CD4-positive, alpha-beta T cell (primary cell): ENCODE measurements around the gene PRPF40A. TPM values are rescaled to one million over a fixed set of nuclear protein-coding genes. Genes with fewer than 3 reads are reported as not detected.

ENCODE experiments used
- ATAC-seq: fragments of 200-7000 bp; cut with Tn5 transposase; one replicate; pipeline ENCODE4 v1.10.0; 2022; ENCODE audit warnings: mild to moderate bottlenecking; ENCODE audit not compliant: poor library complexity
- CTCF ChIA-PET: fragments of 350-600 bp; sonication (Branson Sonifier 250); formaldehyde crosslinking; loops from one replicate; lab custom pipeline; 2021; ENCODE audit warnings: antibody characterized with exemption, inconsistent platforms; lab: Charles Lee
- POLR2A ChIA-PET: fragments of 350-600 bp; sonication (Branson Sonifier 250); formaldehyde crosslinking; loops from one replicate; lab custom pipeline; 2021; ENCODE audit warnings: antibody characterized with exemption, inconsistent platforms; lab: Charles Lee
- DNase-seq, 14 experiments: peaks; one replicate each; pipeline ENCODE4 v3.0.0-alpha.2; 2013 to 2020; ENCODE audit warnings: mixed read lengths in 2 of 14
- H3K27ac ChIP-seq, 2 donors: one replicate each; pipeline versions ENCODE4 v1.5.1 to v1.7.0; 2013; ENCODE audit warnings: low read length in 2 of 2, low read depth in 1 of 2, mild to moderate bottlenecking in 1 of 2
- H3K27me3 ChIP-seq, 2 experiments: 1 replicate in 1 of 2; 2 replicates in 1 of 2; pipeline versions ENCODE4 v1.6.1 to v1.7.0; 2013; ENCODE audit warnings: low read length in 2 of 2, control low read depth in 1 of 2, mild to moderate bottlenecking in 1 of 2, moderate library complexity in 1 of 2; ENCODE audit not compliant: insufficient read depth in 2 of 2, control insufficient read depth in 1 of 2
- H3K36me3 ChIP-seq: one replicate; pipeline ENCODE4 v1.6.1; 2013; ENCODE audit warnings: low read length, control low read depth; ENCODE audit not compliant: insufficient read depth
- H3K4me1 ChIP-seq: one replicate; pipeline ENCODE4 v1.6.1; 2013; ENCODE audit warnings: low read length, control low read depth; ENCODE audit not compliant: insufficient read depth
- H3K4me3 ChIP-seq: one replicate; pipeline ENCODE4 v1.5.1; 2013; ENCODE audit warnings: mild to moderate bottlenecking, low read length, moderate library complexity
- H3K9me3 ChIP-seq, 2 experiments: 1 replicate in 1 of 2; 2 replicates in 1 of 2; pipeline versions ENCODE4 v1.6.1 to v1.7.0; 2013; ENCODE audit warnings: low read length in 2 of 2, mild to moderate bottlenecking in 2 of 2, control low read depth in 1 of 2, moderate library complexity in 1 of 2; ENCODE audit not compliant: control insufficient read depth in 1 of 2, insufficient read depth in 1 of 2
- H3K27ac Mint-ChIP-seq: one replicate; pipeline ENCODE4 v1.8.0; 2020; ENCODE audit warnings: mixed read lengths
- H3K27me3 Mint-ChIP-seq: one replicate; pipeline ENCODE4 v1.8.0; 2021; ENCODE audit warnings: mixed read lengths
- H3K36me3 Mint-ChIP-seq: one replicate; pipeline ENCODE4 v1.8.0; 2021; ENCODE audit warnings: low read depth, mixed read lengths
- H3K4me1 Mint-ChIP-seq: one replicate; pipeline ENCODE4 v1.8.0; 2021; ENCODE audit warnings: low read depth, mixed read lengths
- H3K4me3 Mint-ChIP-seq: one replicate; pipeline ENCODE4 v1.8.0; 2020; ENCODE audit warnings: mild to moderate bottlenecking, mixed read lengths
- H3K9me3 Mint-ChIP-seq: one replicate; pipeline ENCODE4 v1.8.0; 2020; ENCODE audit warnings: mixed read lengths
- CTCF ChIP-seq: fragments of 200-600 bp; IDR thresholded peaks from one replicate; pipeline ENCODE4 v1.8.0; 2022; ENCODE audit warnings: antibody characterized with exemption, mild to moderate bottlenecking
- intact Hi-C, 2 experiments: fragments of 100-400 bp; cut with DNase I in 1 of 2; cut with micrococcal nuclease in 1 of 2; formaldehyde crosslinking; loops; one replicate each; pipeline versions ENCODE4 v1.15.1 to v1.9.0; 2023 to 2025; cut with DNase I, micrococcal nuclease
- total RNA-seq, 174 experiments: library from RNA in 2 of 174; stranded (reverse) in 2 of 174; gene quantifications; one replicate each; pipeline ENCODE4 v1.2.3 and lab custom pipeline; 2021 to 2026

The PRPF40A gene
- total RNA-seq, 2 experiments from 2014 or later: 146 to 148 TPM

- Histone ChIP-seq H3K9me3 (no peaks in the 10 kb centered on the region), H3K27ac (peak overlapping the region; percentile 95 to 97), H3K4me3 (peak overlapping the region; percentile 88), H3K4me1 (peaks cover 8% of the 10 kb centered on the region), H3K27me3 (no peaks in the 10 kb centered on the region), H3K36me3 (peaks cover 28% of the 10 kb centered on the region)
- no peak for ATAC-seq
- Mint-ChIP-seq H3K27me3 (no peaks in the 10 kb centered on the region), H3K27ac (peak overlapping the region; percentile 97), H3K9me3 (no peaks in the 10 kb centered on the region), H3K4me1 (peaks cover 80% of the 10 kb centered on the region), H3K36me3 (peaks cover 83% of the 10 kb centered on the region), H3K4me3 (peak overlapping the region; percentile 99)
- peak in 8 of 14 experiments; percentile 3 to 75 (median 18) for DNase-seq
- ChIA-PET POLR2A (interaction anchor here (0.7 to 3.6 kb wide), 17 partner anchors 9 to 1455 kb away, joined by 3 to 25 read pairs (median 4); partner anchors contain the start of genes RBM43 and STAM2), CTCF (interaction anchor here (1.3 to 2.5 kb wide), 5 partner anchors 10 to 541 kb away, joined by 4 to 8 read pairs (median 6); partner anchors contain the start of gene STAM2)
- intact Hi-C loops: loop anchor here (2.0 to 10.0 kb wide), 4 partner anchors 22 to 1432 kb away; partner anchors contain the start of genes ARL5A (in 1 of the 2) and NMI (in 1 of the 2)
- no peak for TF ChIP-seq CTCF
Measured at GRCh38 chr2:152716805-152717227, 445 bp downstream of the PRPF40A start.

- Histone ChIP-seq H3K4me3 (peak overlapping the region; percentile 88), H3K36me3 (peaks cover 36% of the 10 kb centered on the region), H3K27me3 (no peaks in the 10 kb centered on the region), H3K27ac (no peak overlapping the region), H3K9me3 (no peaks in the 10 kb centered on the region), H3K4me1 (peaks cover 8% of the 10 kb centered on the region)
- Mint-ChIP-seq H3K4me1 (peaks cover 80% of the 10 kb centered on the region), H3K9me3 (no peaks in the 10 kb centered on the region), H3K27me3 (no peaks in the 10 kb centered on the region), H3K4me3 (peak overlapping the region; percentile 99), H3K36me3 (peaks cover 85% of the 10 kb centered on the region), H3K27ac (peak overlapping the region; percentile 97)
- DNase-seq (peak in 6 of 14 experiments; percentile 3 to 62 (median 24)), ATAC-seq (no peak)
- intact Hi-C loops: loop anchor here (2.0 to 10.0 kb wide), 4 partner anchors 21 to 1431 kb away; partner anchors contain the start of genes ARL5A (in 1 of the 2) and NMI (in 1 of the 2)
- CTCF ChIA-PET: interaction anchor here (1.1 to 2.5 kb wide), 6 partner anchors 9 to 540 kb away, joined by 3 to 8 read pairs (median 5); partner anchors contain the start of gene STAM2
- POLR2A ChIA-PET: interaction anchor here (1.6 to 3.6 kb wide), 4 partner anchors 14 to 540 kb away, joined by 5 to 25 read pairs (median 16); partner anchors contain the start of gene STAM2
- no peak for TF ChIP-seq CTCF
Measured at GRCh38 chr2:152715854-152716428, 1.3 kb downstream of the PRPF40A start.

- Mint-ChIP-seq H3K27me3 (no peaks in the 10 kb centered on the region), H3K4me1 (peaks cover 82% of the 10 kb centered on the region), H3K27ac (peak overlapping the region; percentile 53), H3K36me3 (peaks cover 86% of the 10 kb centered on the region), H3K4me3 (peak overlapping the region; percentile 77), H3K9me3 (no peaks in the 10 kb centered on the region)
- POLR2A ChIA-PET: interaction anchor here (3.3 kb wide), 1 partner anchor 539 kb away, joined by 25 read pairs; the partner anchor contains the start of gene STAM2
- peaks cover 8% of the 10 kb centered on the region for H3K4me1 ChIP-seq
- H3K4me3 ChIP-seq: no peak overlapping the region
- ATAC-seq (no peak), DNase-seq (no peak)
- intact Hi-C loops: loop anchor here (5.0 to 10.0 kb wide), 3 partner anchors 53 to 1430 kb away; partner anchors contain the start of genes ARL5A (in 1 of the 2) and NMI (in 1 of the 2)
- H3K27me3 ChIP-seq: no peaks in the 10 kb centered on the region
- H3K27ac ChIP-seq: no peak overlapping the region
- TF ChIP-seq CTCF: no peak
- CTCF ChIA-PET: interaction anchor here (1.4 to 2.5 kb wide), 4 partner anchors 8 to 539 kb away, joined by 3 to 8 read pairs (median 5); partner anchors contain the start of gene STAM2
- peaks cover 44% of the 10 kb centered on the region for H3K36me3 ChIP-seq
- H3K9me3 ChIP-seq: no peaks in the 10 kb centered on the region
Measured at GRCh38 chr2:152715112-152715511, 2.1 kb downstream of the PRPF40A start.
